Liver (tissue), 9 donors: ENCODE results near the gene BORCS5. TPM values are rescaled to one million over a fixed set of nuclear protein-coding genes. Genes with fewer than 3 reads are reported as not detected.

Experiments
- DNase-seq: peaks from one replicate; pipeline ENCODE4 v3.0.0-alpha.2; 2017; ENCODE audit warnings: low spot score
- H3K27ac ChIP-seq, 2 donors: one replicate each; pipeline ENCODE4 v1.7.0; 2013; ENCODE audit warnings: inconsistent platforms in 2 of 2, low read length in 2 of 2, control low read depth in 1 of 2, low read depth in 1 of 2, mild to moderate bottlenecking in 1 of 2
- H3K27me3 ChIP-seq, 4 donors: one replicate each; pipeline versions ENCODE4 v1.6.1 to v1.7.0; 2013; ENCODE audit warnings: low read length in 3 of 4, inconsistent platforms in 1 of 4, mild to moderate bottlenecking in 1 of 4, moderate library complexity in 1 of 4; ENCODE audit not compliant: control insufficient read depth in 4 of 4, insufficient read depth in 4 of 4
- H3K36me3 ChIP-seq, 4 donors: one replicate each; pipeline versions ENCODE4 v1.6.1 to v1.7.0; 2013; ENCODE audit warnings: low read length in 3 of 4, mild to moderate bottlenecking in 3 of 4, low read depth in 1 of 4, moderate library complexity in 1 of 4; ENCODE audit not compliant: control insufficient read depth in 4 of 4, insufficient read depth in 3 of 4
- H3K4me1 ChIP-seq, 4 donors: one replicate each; pipeline versions ENCODE4 v1.6.1 to v1.7.0; 2013; ENCODE audit warnings: low read length in 3 of 4, mild to moderate bottlenecking in 3 of 4, moderate library complexity in 1 of 4; ENCODE audit not compliant: control insufficient read depth in 4 of 4, insufficient read depth in 4 of 4
- H3K4me3 ChIP-seq, 3 donors: one replicate each; pipeline versions ENCODE4 v1.6.1 to v1.7.0; 2013; ENCODE audit warnings: low read length in 3 of 3, control low read depth in 1 of 3, low read depth in 1 of 3, mild to moderate bottlenecking in 1 of 3
- H3K9ac ChIP-seq, 2 donors: one replicate each; pipeline ENCODE4 v1.7.0; 2013; ENCODE audit warnings: low read length in 2 of 2, mild to moderate bottlenecking in 2 of 2, moderate library complexity in 2 of 2, control low read depth in 1 of 2, low read depth in 1 of 2
- H3K9me3 ChIP-seq, 4 donors: one replicate each; pipeline versions ENCODE4 v1.6.1 to v1.7.0; 2013; ENCODE audit warnings: low read length in 3 of 4; ENCODE audit not compliant: control insufficient read depth in 4 of 4
- EGR1 ChIP-seq, 2 donors: IDR thresholded peaks; 2 replicates each; pipeline ENCODE4 v1.6.1; 2016 to 2018; ENCODE audit warnings: antibody characterized with exemption in 2 of 2, low read depth in 2 of 2
- FOXA1 ChIP-seq: IDR thresholded peaks from 2 replicates; pipeline ENCODE4 v1.6.1; 2016; ENCODE audit warnings: antibody characterized with exemption
- FOXA2 ChIP-seq: IDR thresholded peaks from 2 replicates; pipeline ENCODE4 v1.6.1; 2016; ENCODE audit warnings: antibody characterized with exemption
- GABPA ChIP-seq, 2 donors: IDR thresholded peaks in 1 of 2; conservative IDR thresholded peaks in 1 of 2; 2 replicates each; pipeline ENCODE4 v1.6.1; 2016; ENCODE audit warnings: antibody characterized with exemption in 2 of 2, mild to moderate bottlenecking in 1 of 2, moderate library complexity in 1 of 2
- HNF4A ChIP-seq, 2 donors: conservative IDR thresholded peaks; 2 replicates each; pipeline ENCODE4 v1.6.1; 2016; ENCODE audit warnings: antibody characterized with exemption in 2 of 2, mild to moderate bottlenecking in 2 of 2
- HNF4G ChIP-seq: IDR thresholded peaks from 2 replicates; pipeline ENCODE4 v1.6.1; 2016; ENCODE audit warnings: antibody characterized with exemption
- JUND ChIP-seq, 2 donors: IDR thresholded peaks; 2 replicates each; pipeline ENCODE4 v1.6.1; 2016; ENCODE audit warnings: antibody characterized with exemption in 2 of 2
- NR2F2 ChIP-seq: IDR thresholded peaks from 2 replicates; pipeline ENCODE4 v1.6.1; 2016; ENCODE audit warnings: antibody characterized with exemption
- RAD21 ChIP-seq, 2 donors: IDR thresholded peaks; 2 replicates each; pipeline ENCODE4 v1.6.1; 2016; ENCODE audit warnings: antibody characterized with exemption in 2 of 2, mild to moderate bottlenecking in 2 of 2
- RXRA ChIP-seq, 2 donors: IDR thresholded peaks; 2 replicates each; pipeline ENCODE4 v1.6.1; 2017 to 2018; ENCODE audit warnings: antibody characterized with exemption in 2 of 2, mild to moderate bottlenecking in 1 of 2
- SP1 ChIP-seq: IDR thresholded peaks from 2 replicates; pipeline ENCODE4 v1.6.1; 2018; ENCODE audit warnings: antibody characterized with exemption, mild to moderate bottlenecking
- TAF1 ChIP-seq: conservative IDR thresholded peaks from 2 replicates; pipeline ENCODE4 v1.6.1; 2016; ENCODE audit warnings: antibody characterized with exemption, mild to moderate bottlenecking
- YY1 ChIP-seq: IDR thresholded peaks from 2 replicates; pipeline ENCODE4 v1.6.1; 2016; ENCODE audit warnings: antibody characterized with exemption, mild to moderate bottlenecking
- WGBS: extraction: QIAGEN DNeasy Blood & Tissue Kit; methylation state at CpG from one replicate; pipeline ENCODE4 v1.1.7; 2013; 5-methylcytosine and 5-hydroxymethylcytosine counted together
- polyA plus RNA-seq, 2 donors: library from polyadenylated mRNA; stranded (reverse) in 1 of 2; unstranded in 1 of 2; fragments of 200-250 nt in 1 of 2; fragments of >200 nt in 1 of 2; fragmentation: Nextera tagmentation in 1 of 2; extraction: Ambion mirVana in 1 of 2; gene quantifications; one replicate each; pipeline versions ENCODE4 v1.2.1 to v1.2.3, GENCODE V29; 2013 to 2015
- total RNA-seq, 2 donors: library from RNA; depleted of rRNA; stranded (reverse); fragments of >200 nt; gene quantifications; one replicate each; pipeline ENCODE4 v1.2.3, GENCODE V29; 2014
- TF ChIP-seq, protein P1 (sequence below): IDR thresholded peaks from 2 replicates; pipeline ENCODE4 v1.6.1; 2016; ENCODE audit warnings: antibody characterized with exemption
- TF ChIP-seq, protein P2 (sequence below): IDR thresholded peaks from 2 replicates; pipeline ENCODE4 v1.6.1; 2016; ENCODE audit warnings: antibody characterized with exemption, mild to moderate bottlenecking
- TF ChIP-seq, protein P3 (sequence below): IDR thresholded peaks from 2 replicates; pipeline ENCODE4 v1.6.1; 2016; ENCODE audit warnings: antibody characterized with exemption
- TF ChIP-seq, protein P4 (sequence below): fragments of 150-350 bp; IDR thresholded peaks from 2 replicates; pipeline ENCODE4 v1.5.1; 2017; ENCODE audit warnings: improper control_type of control experiment, low read depth, low read length; ENCODE audit not compliant: missing input control
- TF ChIP-seq, protein P5 (sequence below): IDR thresholded peaks from 2 replicates; pipeline ENCODE4 v1.6.1; 2016; ENCODE audit warnings: antibody characterized with exemption
- donor health status: healthy.
- donor health status: healthy.
- donor health status: healthy.
- donor health status: healthy.
- donor health status: healthy.

The BORCS5 gene
- total and polyA plus RNA-seq, 4 donors, result 4.5 to 11.4 (median 8.1) TPM

DNA sequence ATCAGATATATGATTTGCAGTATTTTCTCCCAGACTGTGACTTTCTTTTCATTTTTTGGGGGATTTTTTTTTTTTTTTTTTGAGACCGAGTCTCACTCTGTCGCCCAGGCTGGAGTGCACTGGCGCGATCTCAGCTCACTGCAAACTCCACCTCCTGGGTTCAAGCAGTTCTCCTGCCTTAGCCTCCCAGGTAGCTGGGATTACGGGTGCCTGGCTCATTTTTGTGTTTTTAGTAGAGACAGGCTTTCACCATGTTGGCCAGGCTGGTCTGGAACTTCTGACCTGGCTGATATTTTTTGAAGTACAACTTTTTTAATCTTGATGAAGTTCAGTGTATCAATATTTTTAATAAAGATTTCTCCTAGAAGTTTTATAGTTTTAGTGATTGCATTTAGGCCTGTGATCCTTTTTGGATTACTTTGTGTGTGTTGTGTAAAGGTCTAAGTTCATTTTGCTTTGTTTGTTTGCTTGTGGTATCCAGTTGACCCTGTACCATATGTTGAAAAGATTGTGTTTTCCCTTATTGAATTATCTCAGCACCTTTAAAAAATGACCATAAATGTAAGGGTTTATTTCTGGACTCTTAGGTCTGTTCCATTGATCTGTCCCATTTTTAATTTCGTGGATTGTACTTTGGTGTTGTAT, 24.2 kb downstream of the BORCS5 start:
- no peaks in the 10 kb centered on the region for H3K36me3 ChIP-seq
- H3K4me1 ChIP-seq, result peaks cover 7 to 22% (median 12%) of the 10 kb centered on the region in 4 donors
- TF ChIP-seq, protein P1, sequence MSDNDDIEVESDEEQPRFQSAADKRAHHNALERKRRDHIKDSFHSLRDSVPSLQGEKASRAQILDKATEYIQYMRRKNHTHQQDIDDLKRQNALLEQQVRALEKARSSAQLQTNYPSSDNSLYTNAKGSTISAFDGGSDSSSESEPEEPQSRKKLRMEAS, result no peak
- TF ChIP-seq, protein P2, sequence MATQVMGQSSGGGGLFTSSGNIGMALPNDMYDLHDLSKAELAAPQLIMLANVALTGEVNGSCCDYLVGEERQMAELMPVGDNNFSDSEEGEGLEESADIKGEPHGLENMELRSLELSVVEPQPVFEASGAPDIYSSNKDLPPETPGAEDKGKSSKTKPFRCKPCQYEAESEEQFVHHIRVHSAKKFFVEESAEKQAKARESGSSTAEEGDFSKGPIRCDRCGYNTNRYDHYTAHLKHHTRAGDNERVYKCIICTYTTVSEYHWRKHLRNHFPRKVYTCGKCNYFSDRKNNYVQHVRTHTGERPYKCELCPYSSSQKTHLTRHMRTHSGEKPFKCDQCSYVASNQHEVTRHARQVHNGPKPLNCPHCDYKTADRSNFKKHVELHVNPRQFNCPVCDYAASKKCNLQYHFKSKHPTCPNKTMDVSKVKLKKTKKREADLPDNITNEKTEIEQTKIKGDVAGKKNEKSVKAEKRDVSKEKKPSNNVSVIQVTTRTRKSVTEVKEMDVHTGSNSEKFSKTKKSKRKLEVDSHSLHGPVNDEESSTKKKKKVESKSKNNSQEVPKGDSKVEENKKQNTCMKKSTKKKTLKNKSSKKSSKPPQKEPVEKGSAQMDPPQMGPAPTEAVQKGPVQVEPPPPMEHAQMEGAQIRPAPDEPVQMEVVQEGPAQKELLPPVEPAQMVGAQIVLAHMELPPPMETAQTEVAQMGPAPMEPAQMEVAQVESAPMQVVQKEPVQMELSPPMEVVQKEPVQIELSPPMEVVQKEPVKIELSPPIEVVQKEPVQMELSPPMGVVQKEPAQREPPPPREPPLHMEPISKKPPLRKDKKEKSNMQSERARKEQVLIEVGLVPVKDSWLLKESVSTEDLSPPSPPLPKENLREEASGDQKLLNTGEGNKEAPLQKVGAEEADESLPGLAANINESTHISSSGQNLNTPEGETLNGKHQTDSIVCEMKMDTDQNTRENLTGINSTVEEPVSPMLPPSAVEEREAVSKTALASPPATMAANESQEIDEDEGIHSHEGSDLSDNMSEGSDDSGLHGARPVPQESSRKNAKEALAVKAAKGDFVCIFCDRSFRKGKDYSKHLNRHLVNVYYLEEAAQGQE, result no peak
- TF ChIP-seq NR2F2 (no peak), HNF4G (peak; percentile 59), GABPA (IDR thresholded peaks at IDR 0.05 in 1 of 2, conservative IDR thresholded peaks at IDR 0.05 in 1 of 2) (no peak), FOXA1 (no peak), JUND (IDR thresholded peaks at IDR 0.05) (no peak), TAF1 (no peak), EGR1 (IDR thresholded peaks at IDR 0.05; ENCODE audit: low read depth in 2 of 2) (no peak), RAD21 (IDR thresholded peaks at IDR 0.05) (peak; percentile 31 to 48), YY1 (peak; percentile 35), RXRA (IDR thresholded peaks at IDR 0.05) (peak; percentile 65 to 73), FOXA2 (peak; percentile 41), SP1 (peak; percentile 72), HNF4A (conservative IDR thresholded peaks at IDR 0.05) (peak; percentile 86 to 87)
- TF ChIP-seq, protein P3, sequence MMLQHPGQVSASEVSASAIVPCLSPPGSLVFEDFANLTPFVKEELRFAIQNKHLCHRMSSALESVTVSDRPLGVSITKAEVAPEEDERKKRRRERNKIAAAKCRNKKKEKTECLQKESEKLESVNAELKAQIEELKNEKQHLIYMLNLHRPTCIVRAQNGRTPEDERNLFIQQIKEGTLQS, result no peak
- TF ChIP-seq, protein P4, sequence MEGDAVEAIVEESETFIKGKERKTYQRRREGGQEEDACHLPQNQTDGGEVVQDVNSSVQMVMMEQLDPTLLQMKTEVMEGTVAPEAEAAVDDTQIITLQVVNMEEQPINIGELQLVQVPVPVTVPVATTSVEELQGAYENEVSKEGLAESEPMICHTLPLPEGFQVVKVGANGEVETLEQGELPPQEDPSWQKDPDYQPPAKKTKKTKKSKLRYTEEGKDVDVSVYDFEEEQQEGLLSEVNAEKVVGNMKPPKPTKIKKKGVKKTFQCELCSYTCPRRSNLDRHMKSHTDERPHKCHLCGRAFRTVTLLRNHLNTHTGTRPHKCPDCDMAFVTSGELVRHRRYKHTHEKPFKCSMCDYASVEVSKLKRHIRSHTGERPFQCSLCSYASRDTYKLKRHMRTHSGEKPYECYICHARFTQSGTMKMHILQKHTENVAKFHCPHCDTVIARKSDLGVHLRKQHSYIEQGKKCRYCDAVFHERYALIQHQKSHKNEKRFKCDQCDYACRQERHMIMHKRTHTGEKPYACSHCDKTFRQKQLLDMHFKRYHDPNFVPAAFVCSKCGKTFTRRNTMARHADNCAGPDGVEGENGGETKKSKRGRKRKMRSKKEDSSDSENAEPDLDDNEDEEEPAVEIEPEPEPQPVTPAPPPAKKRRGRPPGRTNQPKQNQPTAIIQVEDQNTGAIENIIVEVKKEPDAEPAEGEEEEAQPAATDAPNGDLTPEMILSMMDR, result no peak
- TF ChIP-seq, protein P5, sequence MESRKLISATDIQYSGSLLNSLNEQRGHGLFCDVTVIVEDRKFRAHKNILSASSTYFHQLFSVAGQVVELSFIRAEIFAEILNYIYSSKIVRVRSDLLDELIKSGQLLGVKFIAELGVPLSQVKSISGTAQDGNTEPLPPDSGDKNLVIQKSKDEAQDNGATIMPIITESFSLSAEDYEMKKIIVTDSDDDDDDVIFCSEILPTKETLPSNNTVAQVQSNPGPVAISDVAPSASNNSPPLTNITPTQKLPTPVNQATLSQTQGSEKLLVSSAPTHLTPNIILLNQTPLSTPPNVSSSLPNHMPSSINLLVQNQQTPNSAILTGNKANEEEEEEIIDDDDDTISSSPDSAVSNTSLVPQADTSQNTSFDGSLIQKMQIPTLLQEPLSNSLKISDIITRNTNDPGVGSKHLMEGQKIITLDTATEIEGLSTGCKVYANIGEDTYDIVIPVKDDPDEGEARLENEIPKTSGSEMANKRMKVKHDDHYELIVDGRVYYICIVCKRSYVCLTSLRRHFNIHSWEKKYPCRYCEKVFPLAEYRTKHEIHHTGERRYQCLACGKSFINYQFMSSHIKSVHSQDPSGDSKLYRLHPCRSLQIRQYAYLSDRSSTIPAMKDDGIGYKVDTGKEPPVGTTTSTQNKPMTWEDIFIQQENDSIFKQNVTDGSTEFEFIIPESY, result no peak
- 49% methylated on average over 6 of the region's 6 CpGs for WGBS
- no peak overlapping the region for H3K4me3 ChIP-seq
- no peak for DNase-seq
- no peaks in the 10 kb centered on the region for H3K9me3 ChIP-seq
- peak overlapping the region; percentile 63 to 65 for H3K27ac ChIP-seq
- H3K27me3 ChIP-seq, result no peaks in the 10 kb centered on the region
- no peak overlapping the region for H3K9ac ChIP-seq
